Testis (tissue), 2 donors: Measurements from ENCODE around the gene LSS.

ENCODE experiments used
- CTCF ChIP-seq, 3 experiments: fragments of 450-650 bp in 2 of 3; fragments of 200-600 bp in 1 of 3; sonication (generic) in 1 of 3; IDR thresholded peaks; one replicate each; pipeline ENCODE4 v1.5.1; 2016 to 2019; ENCODE audit warnings: antibody characterized with exemption in 3 of 3, mild to moderate bottlenecking in 2 of 3, moderate library complexity in 1 of 3
- POLR2A ChIP-seq: fragments of 450-650 bp; IDR thresholded peaks from one replicate; pipeline ENCODE4 v1.6.1; 2017; ENCODE audit warnings: antibody characterized with exemption, mild to moderate bottlenecking, moderate library complexity

GRCh38 chr21:46139686-46140085 is 88.9 kb downstream of the LSS start:
- TF ChIP-seq CTCF (IDR thresholded peaks at IDR 0.05), result no peak
- TF ChIP-seq POLR2A, result no peak
